Measurements from ENCODE around the gene CACNG4.

CACNG4 gene

DNA sequence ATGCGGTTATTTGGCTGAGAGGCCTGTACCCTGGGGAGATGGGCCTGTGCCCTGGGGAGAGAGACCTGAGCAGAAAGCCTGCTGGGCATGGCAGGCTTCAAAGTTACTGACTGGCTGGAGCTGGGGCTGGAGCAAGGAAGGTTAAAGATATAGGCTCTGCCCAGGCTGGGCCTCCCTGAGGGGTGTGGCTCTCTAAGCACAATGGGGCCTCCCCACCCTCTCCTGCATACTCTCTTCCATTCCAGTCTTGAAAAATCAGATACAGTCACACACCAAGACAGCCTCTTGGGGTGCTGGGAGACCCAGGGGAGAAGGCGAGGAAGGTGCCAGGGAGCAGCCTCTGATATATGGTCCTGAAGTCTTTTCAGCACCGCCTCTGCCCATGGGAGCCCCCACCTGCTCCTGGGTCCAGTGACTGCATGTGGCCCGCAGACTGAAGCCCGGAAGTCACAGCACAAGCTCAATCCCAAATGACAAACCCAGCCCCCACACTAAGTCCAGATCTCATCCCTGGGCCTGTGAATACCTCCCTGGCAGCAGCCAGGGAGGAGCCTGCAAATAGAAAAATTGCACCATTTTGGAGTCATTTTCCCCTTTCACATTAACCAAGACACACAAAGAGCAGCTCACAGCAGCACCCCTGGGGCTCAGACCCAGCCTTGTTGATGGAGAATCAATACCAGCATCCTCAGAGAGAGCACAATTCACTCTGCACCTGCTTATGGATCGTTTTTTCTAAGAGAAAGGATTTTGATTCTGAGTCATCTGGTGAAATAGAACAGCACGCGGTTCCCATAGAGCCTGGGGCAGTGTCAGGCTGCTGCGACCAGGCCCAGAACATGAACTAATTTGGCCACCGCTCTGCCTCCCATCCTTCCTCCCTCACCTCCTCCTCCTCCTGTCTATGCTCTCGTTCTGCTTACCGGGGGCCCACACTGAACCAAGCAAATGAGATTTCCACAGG lies 54.2 kb downstream of the CACNG4 start:
- TF ChIP-seq, protein P1, sequence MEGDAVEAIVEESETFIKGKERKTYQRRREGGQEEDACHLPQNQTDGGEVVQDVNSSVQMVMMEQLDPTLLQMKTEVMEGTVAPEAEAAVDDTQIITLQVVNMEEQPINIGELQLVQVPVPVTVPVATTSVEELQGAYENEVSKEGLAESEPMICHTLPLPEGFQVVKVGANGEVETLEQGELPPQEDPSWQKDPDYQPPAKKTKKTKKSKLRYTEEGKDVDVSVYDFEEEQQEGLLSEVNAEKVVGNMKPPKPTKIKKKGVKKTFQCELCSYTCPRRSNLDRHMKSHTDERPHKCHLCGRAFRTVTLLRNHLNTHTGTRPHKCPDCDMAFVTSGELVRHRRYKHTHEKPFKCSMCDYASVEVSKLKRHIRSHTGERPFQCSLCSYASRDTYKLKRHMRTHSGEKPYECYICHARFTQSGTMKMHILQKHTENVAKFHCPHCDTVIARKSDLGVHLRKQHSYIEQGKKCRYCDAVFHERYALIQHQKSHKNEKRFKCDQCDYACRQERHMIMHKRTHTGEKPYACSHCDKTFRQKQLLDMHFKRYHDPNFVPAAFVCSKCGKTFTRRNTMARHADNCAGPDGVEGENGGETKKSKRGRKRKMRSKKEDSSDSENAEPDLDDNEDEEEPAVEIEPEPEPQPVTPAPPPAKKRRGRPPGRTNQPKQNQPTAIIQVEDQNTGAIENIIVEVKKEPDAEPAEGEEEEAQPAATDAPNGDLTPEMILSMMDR (IDR thresholded peaks at IDR 0.05; ENCODE audit: insufficient read depth, low read length, missing control alignments): no peak
- CTCF ChIA-PET: no interaction called here
- DNase-seq (ENCODE audit: low read depth, low spot score): no peak
- H3K4me3 ChIP-seq (ENCODE audit: low read depth, low read length): no peak overlapping the region
- POLR2A ChIA-PET: no interaction called here

DNA sequence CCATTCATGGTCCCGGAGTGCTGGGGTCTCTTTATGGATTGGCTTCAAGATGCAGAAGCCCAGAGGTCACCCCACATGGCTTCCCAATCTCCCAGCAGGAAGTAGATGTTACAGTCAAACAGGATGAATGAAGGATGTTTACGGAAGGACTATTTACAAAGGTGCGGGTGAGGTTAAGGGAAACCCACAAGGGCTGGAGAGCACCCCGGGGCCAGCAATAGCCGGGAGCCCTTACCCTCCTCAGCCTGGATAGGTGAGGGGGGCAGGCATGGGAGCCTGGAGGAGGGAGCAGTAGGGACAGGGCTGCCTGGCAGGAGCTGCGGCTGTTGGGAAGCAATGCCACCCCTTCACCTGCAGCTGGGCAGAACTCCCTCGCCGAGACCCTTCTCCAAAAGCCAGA lies 55.3 kb downstream of the CACNG4 start:
- POLR2A ChIA-PET: no interaction called here
- H3K4me3 ChIP-seq (ENCODE audit: low read depth, low read length): no peak overlapping the region
- DNase-seq (ENCODE audit: low read depth, low spot score): no peak
- TF ChIP-seq, protein P1 (IDR thresholded peaks at IDR 0.05; ENCODE audit: insufficient read depth, low read length, missing control alignments): no peak
- CTCF ChIA-PET: no interaction called here

DNA sequence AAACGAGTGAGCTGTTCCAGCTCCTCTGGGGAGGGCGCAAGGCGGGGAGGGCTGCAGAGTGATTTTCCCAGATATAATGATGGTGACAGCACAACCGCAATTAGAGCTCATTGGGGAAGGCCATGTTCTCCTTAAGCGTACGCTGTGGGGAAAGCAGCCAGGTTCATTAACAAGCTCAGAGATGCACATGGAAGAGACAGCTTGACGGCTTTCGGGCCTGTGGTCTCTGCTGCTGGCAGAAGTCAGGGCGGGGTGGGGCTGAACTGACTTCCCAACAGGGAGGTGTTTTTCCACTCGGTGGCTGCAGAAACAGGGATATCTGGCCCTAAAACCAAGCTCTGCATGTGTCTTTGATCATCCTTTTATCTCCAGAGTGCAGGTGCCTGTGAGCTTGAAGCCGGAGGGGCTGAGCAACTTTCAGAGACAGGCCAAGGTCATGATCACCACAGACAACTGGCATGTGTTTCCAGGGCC lies 55.8 kb downstream of the CACNG4 start:
- CTCF ChIA-PET: no interaction called here
- H3K4me3 ChIP-seq (ENCODE audit: low read depth, low read length): no peak overlapping the region
- TF ChIP-seq, protein P1 (IDR thresholded peaks at IDR 0.05; ENCODE audit: insufficient read depth, low read length, missing control alignments): no peak
- POLR2A ChIA-PET: no interaction called here
- no peak for DNase-seq (ENCODE audit: low read depth, low spot score)

DNA sequence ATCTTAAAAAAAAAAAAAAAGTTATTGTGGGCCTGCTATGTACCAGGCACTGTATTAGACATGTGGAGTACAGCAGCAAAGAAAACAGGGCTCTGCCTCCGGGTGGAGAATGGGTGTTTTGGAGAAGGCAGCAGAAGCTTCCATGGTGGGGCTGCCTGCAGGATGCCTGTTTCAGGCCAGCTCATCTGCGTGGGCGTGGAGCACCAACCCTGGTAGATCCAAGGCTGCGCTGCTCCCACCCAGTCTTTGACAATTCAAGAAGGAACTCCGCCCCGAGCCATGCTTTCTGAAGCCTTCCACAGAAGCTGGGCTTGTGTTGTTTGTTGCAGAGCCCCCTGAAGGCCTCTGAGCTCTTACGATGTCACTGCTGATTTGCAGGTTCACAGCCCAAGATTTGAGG lies 56.7 kb downstream of the CACNG4 start:
- no peak overlapping the region for H3K4me3 ChIP-seq (ENCODE audit: low read depth, low read length)
- POLR2A ChIA-PET: no interaction called here
- TF ChIP-seq, protein P1 (IDR thresholded peaks at IDR 0.05; ENCODE audit: insufficient read depth, low read length, missing control alignments): no peak
- CTCF ChIA-PET: no interaction called here
- no peak for DNase-seq (ENCODE audit: low read depth, low spot score)

DNA sequence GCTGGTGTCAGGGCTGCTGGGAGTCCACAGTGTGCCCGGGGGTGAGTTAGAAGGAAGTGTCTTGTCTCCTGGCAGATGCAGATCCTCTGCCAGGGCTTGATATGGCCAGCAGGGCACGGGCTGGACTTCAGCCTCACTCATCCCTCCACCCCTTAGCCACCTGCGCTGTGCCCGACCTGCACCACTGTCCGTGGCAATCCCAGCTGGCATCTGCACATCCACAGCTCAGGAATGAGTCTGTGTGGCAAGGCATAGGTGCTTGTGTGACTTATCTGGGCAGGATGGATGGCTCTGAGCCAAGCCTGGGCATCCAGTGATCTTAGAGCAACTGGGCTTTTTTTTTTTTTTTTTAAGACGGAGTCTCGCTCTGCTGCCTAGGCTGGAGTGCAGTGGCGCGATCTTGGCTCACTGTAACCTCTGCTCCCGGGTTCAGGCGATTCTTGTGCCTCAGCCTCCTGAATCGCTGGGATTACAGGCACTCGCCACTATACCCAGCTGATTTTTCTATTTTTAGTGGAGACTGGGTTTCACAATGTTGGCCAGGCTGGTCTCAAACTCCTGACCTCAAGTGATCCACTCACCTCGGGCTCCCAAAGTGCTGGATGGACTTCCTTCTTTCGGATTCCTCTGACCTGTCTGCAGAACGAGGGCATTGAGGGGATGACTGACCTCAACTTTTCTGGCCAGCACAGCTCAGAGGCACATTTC lies 57.4 kb downstream of the CACNG4 start:
- TF ChIP-seq, protein P1 (IDR thresholded peaks at IDR 0.05; ENCODE audit: insufficient read depth, low read length, missing control alignments): no peak
- CTCF ChIA-PET: no interaction called here

DNA sequence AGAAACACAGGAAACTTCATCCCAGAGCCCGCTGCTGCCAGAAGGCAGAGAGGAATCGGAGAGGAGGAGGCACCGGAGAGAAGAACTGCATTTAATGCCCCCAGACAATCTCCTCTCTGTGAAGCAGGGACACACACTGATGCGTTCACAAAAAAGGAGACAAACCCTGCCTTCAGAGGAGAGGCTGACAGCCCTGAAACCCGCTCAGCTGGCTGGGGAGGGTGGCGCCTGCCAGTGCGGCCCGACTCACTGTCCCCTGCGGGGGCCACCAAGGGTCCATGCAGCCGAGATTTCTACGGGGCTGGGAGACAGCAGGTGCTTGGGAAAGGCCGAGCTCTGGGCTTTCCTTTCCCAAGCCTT lies 57.9 kb downstream of the CACNG4 start:
- CTCF ChIA-PET: no interaction called here

More for the DNA sequence above, 57.4 kb downstream of the CACNG4 start:
- DNase-seq (ENCODE audit: low read depth, low spot score): no peak
- POLR2A ChIA-PET: no interaction called here
- H3K4me3 ChIP-seq (ENCODE audit: low read depth, low read length): no peak overlapping the region

More for the DNA sequence above, 57.9 kb downstream of the CACNG4 start:
- DNase-seq (ENCODE audit: low read depth, low spot score): no peak
- POLR2A ChIA-PET: no interaction called here
- H3K4me3 ChIP-seq (ENCODE audit: low read depth, low read length): no peak overlapping the region
- TF ChIP-seq, protein P1 (IDR thresholded peaks at IDR 0.05; ENCODE audit: insufficient read depth, low read length, missing control alignments): no peak
